ENCODE results near the gene GCH1.
"Not testable (repeated sequence)": the region's sequence is repeated elsewhere in the genome, so short reads cannot be mapped to it uniquely, and the experiment has no call there.

Gene GCH1

DNA sequence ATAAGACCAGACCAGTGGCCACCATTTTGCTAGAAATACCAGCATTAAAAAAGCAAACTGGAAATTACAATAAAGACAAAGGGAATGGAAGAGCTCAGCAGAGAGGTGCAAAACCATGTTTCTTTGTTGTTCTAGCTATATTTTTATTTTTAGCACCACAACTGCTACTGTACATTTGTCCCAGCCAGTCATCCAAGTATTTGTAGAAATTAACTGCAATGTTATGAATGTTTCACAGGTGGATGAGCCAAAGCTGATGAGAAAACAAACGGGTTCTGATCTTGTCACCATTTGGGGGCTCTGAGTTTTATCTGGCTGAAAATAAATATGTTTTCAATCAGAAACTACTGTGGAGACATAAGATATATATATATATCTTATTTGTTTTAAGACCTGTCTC is 24.9 kb upstream of the GCH1 start:
- TF ChIP-seq, protein P1, sequence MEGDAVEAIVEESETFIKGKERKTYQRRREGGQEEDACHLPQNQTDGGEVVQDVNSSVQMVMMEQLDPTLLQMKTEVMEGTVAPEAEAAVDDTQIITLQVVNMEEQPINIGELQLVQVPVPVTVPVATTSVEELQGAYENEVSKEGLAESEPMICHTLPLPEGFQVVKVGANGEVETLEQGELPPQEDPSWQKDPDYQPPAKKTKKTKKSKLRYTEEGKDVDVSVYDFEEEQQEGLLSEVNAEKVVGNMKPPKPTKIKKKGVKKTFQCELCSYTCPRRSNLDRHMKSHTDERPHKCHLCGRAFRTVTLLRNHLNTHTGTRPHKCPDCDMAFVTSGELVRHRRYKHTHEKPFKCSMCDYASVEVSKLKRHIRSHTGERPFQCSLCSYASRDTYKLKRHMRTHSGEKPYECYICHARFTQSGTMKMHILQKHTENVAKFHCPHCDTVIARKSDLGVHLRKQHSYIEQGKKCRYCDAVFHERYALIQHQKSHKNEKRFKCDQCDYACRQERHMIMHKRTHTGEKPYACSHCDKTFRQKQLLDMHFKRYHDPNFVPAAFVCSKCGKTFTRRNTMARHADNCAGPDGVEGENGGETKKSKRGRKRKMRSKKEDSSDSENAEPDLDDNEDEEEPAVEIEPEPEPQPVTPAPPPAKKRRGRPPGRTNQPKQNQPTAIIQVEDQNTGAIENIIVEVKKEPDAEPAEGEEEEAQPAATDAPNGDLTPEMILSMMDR (IDR thresholded peaks at IDR 0.05; ENCODE audit: insufficient read depth, low read depth, low read length, missing control alignments), result no peak
- DNase-seq (ENCODE audit: low read depth), result no peak
- no peak overlapping the region for H3K4me3 ChIP-seq (ENCODE audit: low read depth, low read length)

DNA sequence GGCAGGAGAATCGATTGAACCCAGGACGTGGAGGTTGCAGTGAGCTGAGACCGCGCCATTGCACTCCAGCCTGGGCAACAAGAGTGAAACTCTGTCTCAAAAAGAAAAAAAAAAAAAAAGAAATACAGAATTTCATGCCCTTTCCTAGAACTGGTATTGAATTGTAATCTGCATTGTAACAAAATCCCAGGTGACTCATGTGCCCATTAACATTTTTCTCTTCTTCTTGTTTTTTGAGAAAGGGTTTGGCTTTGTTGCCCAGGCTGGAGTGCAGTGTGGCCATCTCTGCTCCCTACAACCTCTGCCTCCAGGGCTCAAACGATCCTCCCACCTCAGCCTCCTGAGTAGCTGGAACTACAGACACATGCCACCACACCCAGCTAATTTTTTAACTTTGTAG is 23.9 kb upstream of the GCH1 start:
- not testable (repeated sequence) for DNase-seq (ENCODE audit: low read depth); H3K4me3 ChIP-seq (ENCODE audit: low read depth, low read length)

DNA sequence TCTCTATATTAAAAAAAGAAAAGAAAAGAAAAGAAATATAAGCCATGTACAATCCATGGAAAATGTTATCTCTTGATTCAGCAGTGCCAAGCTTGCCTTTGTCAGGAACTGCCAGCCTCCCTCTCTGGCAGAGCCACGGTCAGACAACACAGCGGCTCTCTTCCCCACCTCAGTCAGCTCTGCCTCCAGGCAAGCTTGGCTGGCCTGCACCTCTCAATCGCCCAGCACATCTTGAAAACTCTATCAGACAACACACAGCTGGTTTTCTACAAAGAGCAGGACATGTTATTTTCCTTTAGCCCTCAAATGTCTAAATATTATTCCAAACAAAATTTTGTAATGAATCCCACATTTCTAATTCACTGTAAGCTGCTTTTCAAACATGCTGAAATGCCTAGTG is 20.0 kb upstream of the GCH1 start:
- H3K4me3 ChIP-seq (ENCODE audit: low read depth, low read length), result no peak overlapping the region
- DNase-seq (ENCODE audit: low read depth), result no peak
- TF ChIP-seq, protein P1 (IDR thresholded peaks at IDR 0.05; ENCODE audit: insufficient read depth, low read depth, low read length, missing control alignments), result no peak

DNA sequence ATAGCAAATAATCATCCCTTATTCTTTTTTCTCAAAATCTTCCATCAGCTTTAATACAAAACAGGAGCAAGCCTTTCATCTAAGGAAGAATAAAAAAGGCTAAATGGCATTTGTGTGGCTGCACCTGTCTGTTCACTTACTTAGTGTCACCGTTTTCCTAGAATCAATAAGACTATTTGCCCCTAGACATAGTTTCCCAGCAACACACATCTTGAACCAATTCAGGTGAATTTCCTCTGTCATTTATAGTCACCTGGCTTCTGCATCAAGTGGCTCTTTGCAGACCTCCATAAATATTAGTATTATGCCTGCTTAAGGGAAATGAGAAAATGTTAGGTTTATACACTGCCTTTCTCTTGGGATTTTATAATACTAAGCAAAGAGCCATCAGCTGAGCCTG is 17.4 kb upstream of the GCH1 start:
- TF ChIP-seq, protein P1 (IDR thresholded peaks at IDR 0.05; ENCODE audit: insufficient read depth, low read depth, low read length, missing control alignments), result no peak
- no peak for DNase-seq (ENCODE audit: low read depth)
- H3K4me3 ChIP-seq (ENCODE audit: low read depth, low read length), result no peak overlapping the region

DNA sequence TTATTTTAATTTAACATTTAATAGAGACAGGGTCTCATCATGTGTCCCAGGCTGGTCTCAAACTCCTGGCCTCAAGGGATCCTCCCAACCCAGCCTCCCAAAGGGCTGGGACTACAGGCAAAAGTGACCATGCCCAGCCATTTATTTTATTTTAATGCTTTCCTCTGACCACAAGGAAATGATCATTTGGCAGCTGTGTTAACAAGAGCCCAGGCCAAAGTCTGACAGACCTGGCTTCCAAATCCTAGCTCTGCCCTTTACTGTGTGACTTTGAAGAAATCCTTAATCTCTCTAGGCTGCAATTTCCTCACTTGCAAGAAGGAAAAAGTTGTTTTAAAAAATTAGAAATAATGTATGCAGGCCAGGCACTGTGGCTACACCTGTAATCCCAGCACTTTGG is 16.7 kb upstream of the GCH1 start:
- H3K4me3 ChIP-seq (ENCODE audit: low read depth, low read length), result no peak overlapping the region
- no peak for DNase-seq (ENCODE audit: low read depth)

DNA sequence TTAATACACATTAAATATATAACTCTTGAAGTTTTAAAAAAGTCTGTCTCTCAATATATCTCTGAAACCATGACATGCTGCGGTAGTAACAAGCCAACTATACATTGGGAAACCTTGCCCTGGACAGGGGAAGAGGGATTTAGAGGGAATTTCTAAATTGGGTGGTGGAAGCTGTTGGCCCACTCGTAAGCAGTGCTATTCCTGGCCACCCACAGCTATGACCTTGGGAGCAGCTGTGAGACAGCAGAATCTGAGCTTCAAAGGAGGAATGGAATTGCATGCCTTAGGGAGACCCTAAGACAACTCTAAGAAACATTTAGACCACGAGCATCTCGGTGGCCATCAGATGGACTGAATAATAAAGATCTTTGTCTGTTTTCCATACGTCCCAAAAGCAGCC is 15.8 kb upstream of the GCH1 start:
- H3K4me3 ChIP-seq (ENCODE audit: low read depth, low read length), result no peak overlapping the region
- TF ChIP-seq, protein P1 (IDR thresholded peaks at IDR 0.05; ENCODE audit: insufficient read depth, low read depth, low read length, missing control alignments), result no peak
- DNase-seq (ENCODE audit: low read depth), result no peak

More for the DNA sequence above, 16.7 kb upstream of the GCH1 start:
- TF ChIP-seq, protein P1 (IDR thresholded peaks at IDR 0.05; ENCODE audit: insufficient read depth, low read depth, low read length, missing control alignments), result no peak

DNA sequence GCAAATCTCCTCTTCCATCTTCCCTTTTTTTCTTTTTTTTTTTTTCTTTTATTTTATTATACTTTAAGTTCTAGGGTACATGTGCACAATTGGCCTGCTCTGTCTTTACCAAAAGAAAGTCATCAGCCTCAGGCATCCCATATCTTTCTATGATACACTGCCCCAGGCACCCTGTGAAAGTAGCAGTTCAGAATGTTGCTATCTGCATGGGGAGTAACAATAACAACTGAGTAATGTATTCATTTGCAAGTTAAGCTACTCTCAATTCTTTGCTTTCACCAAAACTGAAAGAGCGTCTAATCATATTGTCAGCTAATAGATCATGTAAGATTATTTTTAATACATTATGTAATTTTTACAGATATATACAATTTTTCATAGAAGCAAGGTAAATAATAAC is 13.5 kb upstream of the GCH1 start:
- TF ChIP-seq, protein P1 (IDR thresholded peaks at IDR 0.05; ENCODE audit: insufficient read depth, low read depth, low read length, missing control alignments), result no peak
- H3K4me3 ChIP-seq (ENCODE audit: low read depth, low read length), result no peak overlapping the region
- DNase-seq (ENCODE audit: low read depth), result no peak
